ENCODE data around the gene HOXA3.

HOXA3 gene

GRCh38 chr7:27099453-27100370 is 52.7 kb downstream of the HOXA3 start:
- no peak overlapping the region for H3K4me2 ChIP-seq (ENCODE audit: low read depth, low read length)
- H3K27me3 ChIP-seq (replicated peaks; ENCODE audit: insufficient read depth, low read length) = peaks cover 33% of the 10 kb centered on the region

GRCh38 chr7:27098578-27099451 is 53.6 kb downstream of the HOXA3 start:
- no peak overlapping the region for H3K9ac ChIP-seq (ENCODE audit: low read length)
- no peak overlapping the region for H3K4me3 ChIP-seq (ENCODE audit: low read length)
- H3K9me3 ChIP-seq (replicated peaks; ENCODE audit: insufficient read depth, low read length) = no peaks in the 10 kb centered on the region
- H3K4me2 ChIP-seq (ENCODE audit: low read depth, low read length) = no peak overlapping the region
- H2AFZ ChIP-seq (ENCODE audit: low read length) = no peak overlapping the region
- no peaks in the 10 kb centered on the region for H3K4me1 ChIP-seq (ENCODE audit: low read length)
- no peaks in the 10 kb centered on the region for H4K20me1 ChIP-seq (ENCODE audit: insufficient read depth, low read length)
- no peak for DNase-seq
- no peaks in the 10 kb centered on the region for H3K9me2 ChIP-seq (replicated peaks; ENCODE audit: insufficient read depth, low read length)
- H3K79me2 ChIP-seq (ENCODE audit: low read length) = no peaks in the 10 kb centered on the region
- H3K27me3 ChIP-seq (replicated peaks; ENCODE audit: insufficient read depth, low read length) = peaks cover 28% of the 10 kb centered on the region
- no peaks in the 10 kb centered on the region for H3K36me3 ChIP-seq (replicated peaks; ENCODE audit: insufficient read depth, low read length)
- TF ChIP-seq CTCF (IDR thresholded peaks at IDR 0.05; ENCODE audit: low read length) (no peak), EZH2 (optimal IDR thresholded peaks at IDR 0.05; ENCODE audit: low read depth, low read length) (no peak), EZH2phosphoT487 (IDR thresholded peaks at IDR 0.05; ENCODE audit: low read length) (no peak)
- H3K27ac ChIP-seq (ENCODE audit: low read length) = no peak overlapping the region
- no peaks in the 10 kb centered on the region for H3F3A ChIP-seq (ENCODE audit: insufficient read depth, low read length)

More at GRCh38 chr7:27099453-27100370, 52.7 kb downstream of the HOXA3 start:
- H3K79me2 ChIP-seq (ENCODE audit: low read length) = no peaks in the 10 kb centered on the region
- H3K4me1 ChIP-seq (ENCODE audit: low read length) = no peaks in the 10 kb centered on the region
- H3F3A ChIP-seq (ENCODE audit: insufficient read depth, low read length) = no peaks in the 10 kb centered on the region
- TF ChIP-seq EZH2phosphoT487 (IDR thresholded peaks at IDR 0.05; ENCODE audit: low read length) (no peak), EZH2 (optimal IDR thresholded peaks at IDR 0.05; ENCODE audit: low read depth, low read length) (no peak)
- no peak overlapping the region for H3K4me3 ChIP-seq (ENCODE audit: low read length)
- no peak overlapping the region for H3K9ac ChIP-seq (ENCODE audit: low read length)
- no peaks in the 10 kb centered on the region for H3K36me3 ChIP-seq (replicated peaks; ENCODE audit: insufficient read depth, low read length)
- H3K27ac ChIP-seq (ENCODE audit: low read length) = no peak overlapping the region
- no peaks in the 10 kb centered on the region for H3K9me3 ChIP-seq (replicated peaks; ENCODE audit: insufficient read depth, low read length)
- no peaks in the 10 kb centered on the region for H4K20me1 ChIP-seq (ENCODE audit: insufficient read depth, low read length)
- H2AFZ ChIP-seq (ENCODE audit: low read length) = no peak overlapping the region
- H3K9me2 ChIP-seq (replicated peaks; ENCODE audit: insufficient read depth, low read length) = no peaks in the 10 kb centered on the region
- no peak for DNase-seq

- DNase-seq = no peak
- no peak overlapping the region for H3K27ac ChIP-seq (ENCODE audit: low read length)
- H2AFZ ChIP-seq (ENCODE audit: low read length) = no peak overlapping the region
- peaks cover 21% of the 10 kb centered on the region for H3K27me3 ChIP-seq (replicated peaks; ENCODE audit: insufficient read depth, low read length)
- no peaks in the 10 kb centered on the region for H3K9me3 ChIP-seq (replicated peaks; ENCODE audit: insufficient read depth, low read length)
- no peak overlapping the region for H3K9ac ChIP-seq (ENCODE audit: low read length)
- no peak overlapping the region for H3K4me3 ChIP-seq (ENCODE audit: low read length)
- no peaks in the 10 kb centered on the region for H4K20me1 ChIP-seq (ENCODE audit: insufficient read depth, low read length)
- H3K9me2 ChIP-seq (replicated peaks; ENCODE audit: insufficient read depth, low read length) = no peaks in the 10 kb centered on the region
- no peaks in the 10 kb centered on the region for H3K36me3 ChIP-seq (replicated peaks; ENCODE audit: insufficient read depth, low read length)
- H3K79me2 ChIP-seq (ENCODE audit: low read length) = no peaks in the 10 kb centered on the region
- TF ChIP-seq EZH2phosphoT487 (IDR thresholded peaks at IDR 0.05; ENCODE audit: low read length) (no peak), EZH2 (optimal IDR thresholded peaks at IDR 0.05; ENCODE audit: low read depth, low read length) (no peak), CTCF (IDR thresholded peaks at IDR 0.05; ENCODE audit: low read length) (no peak)
- no peaks in the 10 kb centered on the region for H3F3A ChIP-seq (ENCODE audit: insufficient read depth, low read length)
- H3K4me1 ChIP-seq (ENCODE audit: low read length) = no peaks in the 10 kb centered on the region
- H3K4me2 ChIP-seq (ENCODE audit: low read depth, low read length) = no peak overlapping the region
These were observed 54.5 kb downstream of the HOXA3 start for GRCh38 chr7:27097686-27098577.

Data from MM.1S (cell line).